HepG2 (cell line): Measurements from ENCODE around the gene RNPEPL1. TPM values are rescaled to one million over a fixed set of nuclear protein-coding genes. Genes with fewer than 3 reads are reported as not detected.

Experiments
- CBFB ChIP-seq: sonication (generic); formaldehyde crosslinking; IDR thresholded peaks from 2 replicates; pipeline ENCODE4 v1.4.0; 2020; ENCODE audit warnings: missing genetic modification reagents
- HOXA5 ChIP-seq: sonication (generic); formaldehyde crosslinking; IDR thresholded peaks from 2 replicates; pipeline ENCODE4 v1.4.0; 2020; ENCODE audit warnings: missing genetic modification reagents
- KDM5A ChIP-seq: fragments of 200-600 bp; sonication (generic); IDR thresholded peaks from 2 replicates; pipeline ENCODE4 v1.7.0; 2018; ENCODE audit warnings: antibody characterized with exemption, mild to moderate bottlenecking, low read length, borderline replicate concordance
- NR2F6 ChIP-seq, 2 experiments: IDR thresholded peaks; 2 replicates each; pipeline ENCODE4 v1.6.1; 2016; ENCODE audit warnings: antibody characterized with exemption in 1 of 2, mild to moderate bottlenecking in 1 of 2
- PHF21A ChIP-seq: sonication (generic); formaldehyde crosslinking; IDR thresholded peaks from 2 replicates; pipeline ENCODE4 v1.5.0; 2020; ENCODE audit warnings: mild to moderate bottlenecking, missing genetic modification reagents
- POGZ ChIP-seq: sonication (generic); formaldehyde crosslinking; IDR thresholded peaks from 2 replicates; pipeline ENCODE4 v1.4.0; 2020; ENCODE audit warnings: mild to moderate bottlenecking, missing genetic modification reagents
- PRPF4 ChIP-seq: fragments of 200-400 bp; formaldehyde crosslinking; IDR thresholded peaks from 2 replicates; pipeline ENCODE4 v1.6.1; 2016; ENCODE audit warnings: low read length, low read depth; ENCODE audit not compliant: poor library complexity, severe bottlenecking
- RCOR2 ChIP-seq: IDR thresholded peaks from 2 replicates; pipeline ENCODE4 v1.6.1; 2016; ENCODE audit warnings: missing biosample characterization, missing genetic modification reagents
- ZBTB8A ChIP-seq: sonication (generic); formaldehyde crosslinking; IDR thresholded peaks from 2 replicates; pipeline ENCODE4 v1.4.0; 2020; ENCODE audit warnings: mild to moderate bottlenecking, low read depth, missing genetic modification reagents, borderline replicate concordance
- ZFYVE20 ChIP-seq: sonication (generic); formaldehyde crosslinking; IDR thresholded peaks from 2 replicates; pipeline ENCODE4 v1.8.0; 2023; ENCODE audit warnings: low read depth, mild to moderate bottlenecking, moderate library complexity, missing genetic modification reagents, borderline replicate concordance
- ZNF225 ChIP-seq: sonication (generic); formaldehyde crosslinking; IDR thresholded peaks from 2 replicates; pipeline ENCODE4 v1.4.0; 2020; ENCODE audit warnings: mild to moderate bottlenecking, missing genetic modification reagents
- ZNF776 ChIP-seq: sonication (generic); formaldehyde crosslinking; IDR thresholded peaks from 2 replicates; pipeline ENCODE4 v1.4.0; 2020; ENCODE audit warnings: mild to moderate bottlenecking, missing genetic modification reagents
- polyA plus RNA-seq, 8 experiments: library from polyadenylated mRNA; depleted of rRNA in 3 of 8; stranded (reverse) in 7 of 8; unstranded in 1 of 8; fragments of >200 nt; fragmentation: Illumina TruSeq in 4 of 8; extraction: Trizol in 4 of 8; gene quantifications; 2 replicates each; pipeline versions ENCODE4 v1.2.1 to v1.2.3, GENCODE V29; 2011 to 2016; ENCODE audit warnings: low read depth in 4 of 8, missing spikeins in 1 of 8, mixed read lengths in 1 of 8; ENCODE audit not compliant: insufficient read depth in 1 of 8
- total RNA-seq, 5 experiments: library from RNA; depleted of rRNA; stranded (reverse); fragments of >200 nt; fragmentation: Illumina TruSeq; extraction: Trizol; gene quantifications; 2 replicates each; pipeline ENCODE4 v1.2.3, GENCODE V29; 2016; ENCODE audit warnings: low read depth in 1 of 5
- TF ChIP-seq, protein P1 (sequence below): sonication (generic); formaldehyde crosslinking; IDR thresholded peaks from 2 replicates; pipeline ENCODE4 v1.5.0; 2020; ENCODE audit warnings: mild to moderate bottlenecking, missing genetic modification reagents
- TF ChIP-seq, protein P2 (sequence below): IDR thresholded peaks from 2 replicates; pipeline ENCODE4 v1.6.1; 2016; ENCODE audit warnings: mild to moderate bottlenecking
- TF ChIP-seq, protein P3 (sequence below): sonication (generic); formaldehyde crosslinking; IDR thresholded peaks from 2 replicates; pipeline ENCODE4 v1.4.0; 2020; ENCODE audit warnings: missing genetic modification reagents, borderline replicate concordance
- TF ChIP-seq, protein P4 (sequence below): sonication (generic); formaldehyde crosslinking; IDR thresholded peaks from 2 replicates; pipeline ENCODE4 v1.5.1; 2020; ENCODE audit warnings: mild to moderate bottlenecking, missing genetic modification reagents

RNPEPL1 gene
- total and polyA plus RNA-seq, 2 of the 13 experiments (the other 11 are each of a cell fraction or from before 2014, with no cell fraction given): 13.0 to 18.0 TPM

DNA sequence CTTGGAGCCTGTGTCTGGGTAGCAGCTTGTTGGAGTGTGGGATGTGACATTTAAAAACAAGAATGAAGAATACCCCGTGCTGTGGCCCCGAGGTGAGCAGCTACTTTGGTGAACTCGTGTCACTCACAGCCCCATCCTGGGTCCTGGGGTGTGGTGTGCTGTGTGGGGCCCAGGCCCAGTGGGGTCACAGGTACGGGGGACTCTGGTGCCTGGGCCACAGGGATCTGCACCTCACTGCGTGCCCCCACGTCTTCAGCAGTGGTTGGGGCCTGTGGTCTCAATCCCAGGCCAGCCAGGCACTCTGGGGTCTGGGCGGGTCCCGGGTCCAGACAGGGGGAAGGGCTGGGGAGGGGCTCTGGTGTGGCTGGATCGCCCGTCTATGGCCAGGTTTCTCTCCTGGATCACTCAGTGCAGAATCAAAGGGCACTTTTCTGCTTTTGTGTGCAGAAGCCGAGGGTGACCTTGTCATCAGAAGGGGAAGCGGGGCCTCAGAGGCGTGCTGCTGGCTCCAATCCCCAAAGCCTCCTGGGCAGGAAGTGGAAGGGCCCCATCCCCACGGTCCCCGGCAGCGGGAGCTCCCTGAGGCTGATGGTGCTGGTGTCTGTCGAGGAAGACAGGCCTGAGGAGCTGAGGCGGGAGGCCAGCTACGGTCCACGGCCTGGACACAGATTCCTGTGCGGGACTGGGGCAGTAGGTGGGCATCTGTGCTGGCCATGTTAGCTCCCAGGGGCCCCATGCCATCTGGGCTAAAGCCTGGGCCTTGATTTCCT, 58.4 kb downstream of the RNPEPL1 start (continued):
- TF ChIP-seq ZFYVE20 (no peak), NR2F6 (IDR thresholded peaks at IDR 0.05) (peak; percentile 60; the same call in 1 of the 2 replicates), NR2F6 (CRISPR knock-in tag; IDR thresholded peaks at IDR 0.05) (peak; percentile 85), POGZ (peak; percentile 88), KDM5A (no peak), CBFB (peak; percentile 73; the same call in 1 of the 2 replicates), ZNF776 (CRISPR knock-in tag) (peak; percentile 94), PHF21A (CRISPR knock-in tag) (peak; percentile 95), ZBTB8A (CRISPR knock-in tag) (no peak), HOXA5 (peak; percentile 58; the same call in 1 of the 2 replicates), ZNF225 (CRISPR knock-in tag) (no peak), PRPF4 (no peak), RCOR2 (CRISPR knock-in tag) (peak; percentile 63)
- TF ChIP-seq, protein P1, sequence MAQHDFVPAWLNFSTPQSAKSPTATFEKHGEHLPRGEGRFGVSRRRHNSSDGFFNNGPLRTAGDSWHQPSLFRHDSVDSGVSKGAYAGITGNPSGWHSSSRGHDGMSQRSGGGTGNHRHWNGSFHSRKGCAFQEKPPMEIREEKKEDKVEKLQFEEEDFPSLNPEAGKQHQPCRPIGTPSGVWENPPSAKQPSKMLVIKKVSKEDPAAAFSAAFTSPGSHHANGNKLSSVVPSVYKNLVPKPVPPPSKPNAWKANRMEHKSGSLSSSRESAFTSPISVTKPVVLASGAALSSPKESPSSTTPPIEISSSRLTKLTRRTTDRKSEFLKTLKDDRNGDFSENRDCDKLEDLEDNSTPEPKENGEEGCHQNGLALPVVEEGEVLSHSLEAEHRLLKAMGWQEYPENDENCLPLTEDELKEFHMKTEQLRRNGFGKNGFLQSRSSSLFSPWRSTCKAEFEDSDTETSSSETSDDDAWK (CRISPR knock-in tag): no peak
- TF ChIP-seq, protein P2, sequence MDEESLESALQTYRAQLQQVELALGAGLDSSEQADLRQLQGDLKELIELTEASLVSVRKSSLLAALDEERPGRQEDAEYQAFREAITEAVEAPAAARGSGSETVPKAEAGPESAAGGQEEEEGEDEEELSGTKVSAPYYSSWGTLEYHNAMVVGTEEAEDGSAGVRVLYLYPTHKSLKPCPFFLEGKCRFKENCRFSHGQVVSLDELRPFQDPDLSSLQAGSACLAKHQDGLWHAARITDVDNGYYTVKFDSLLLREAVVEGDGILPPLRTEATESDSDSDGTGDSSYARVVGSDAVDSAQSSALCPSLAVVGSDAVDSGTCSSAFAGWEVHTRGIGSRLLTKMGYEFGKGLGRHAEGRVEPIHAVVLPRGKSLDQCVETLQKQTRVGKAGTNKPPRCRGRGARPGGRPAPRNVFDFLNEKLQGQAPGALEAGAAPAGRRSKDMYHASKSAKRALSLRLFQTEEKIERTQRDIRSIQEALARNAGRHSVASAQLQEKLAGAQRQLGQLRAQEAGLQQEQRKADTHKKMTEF (CRISPR knock-in tag): peak; percentile 88
- TF ChIP-seq, protein P3, sequence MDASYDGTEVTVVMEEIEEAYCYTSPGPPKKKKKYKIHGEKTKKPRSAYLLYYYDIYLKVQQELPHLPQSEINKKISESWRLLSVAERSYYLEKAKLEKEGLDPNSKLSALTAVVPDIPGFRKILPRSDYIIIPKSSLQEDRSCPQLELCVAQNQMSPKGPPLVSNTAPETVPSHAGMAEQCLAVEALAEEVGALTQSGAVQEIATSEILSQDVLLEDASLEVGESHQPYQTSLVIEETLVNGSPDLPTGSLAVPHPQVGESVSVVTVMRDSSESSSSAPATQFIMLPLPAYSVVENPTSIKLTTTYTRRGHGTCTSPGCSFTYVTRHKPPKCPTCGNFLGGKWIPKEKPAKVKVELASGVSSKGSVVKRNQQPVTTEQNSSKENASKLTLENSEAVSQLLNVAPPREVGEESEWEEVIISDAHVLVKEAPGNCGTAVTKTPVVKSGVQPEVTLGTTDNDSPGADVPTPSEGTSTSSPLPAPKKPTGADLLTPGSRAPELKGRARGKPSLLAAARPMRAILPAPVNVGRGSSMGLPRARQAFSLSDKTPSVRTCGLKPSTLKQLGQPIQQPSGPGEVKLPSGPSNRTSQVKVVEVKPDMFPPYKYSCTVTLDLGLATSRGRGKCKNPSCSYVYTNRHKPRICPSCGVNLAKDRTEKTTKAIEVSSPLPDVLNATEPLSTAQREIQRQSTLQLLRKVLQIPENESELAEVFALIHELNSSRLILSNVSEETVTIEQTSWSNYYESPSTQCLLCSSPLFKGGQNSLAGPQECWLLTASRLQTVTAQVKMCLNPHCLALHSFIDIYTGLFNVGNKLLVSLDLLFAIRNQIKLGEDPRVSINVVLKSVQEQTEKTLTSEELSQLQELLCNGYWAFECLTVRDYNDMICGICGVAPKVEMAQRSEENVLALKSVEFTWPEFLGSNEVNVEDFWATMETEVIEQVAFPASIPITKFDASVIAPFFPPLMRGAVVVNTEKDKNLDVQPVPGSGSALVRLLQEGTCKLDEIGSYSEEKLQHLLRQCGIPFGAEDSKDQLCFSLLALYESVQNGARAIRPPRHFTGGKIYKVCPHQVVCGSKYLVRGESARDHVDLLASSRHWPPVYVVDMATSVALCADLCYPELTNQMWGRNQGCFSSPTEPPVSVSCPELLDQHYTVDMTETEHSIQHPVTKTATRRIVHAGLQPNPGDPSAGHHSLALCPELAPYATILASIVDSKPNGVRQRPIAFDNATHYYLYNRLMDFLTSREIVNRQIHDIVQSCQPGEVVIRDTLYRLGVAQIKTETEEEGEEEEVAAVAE: no peak
- TF ChIP-seq, protein P4, sequence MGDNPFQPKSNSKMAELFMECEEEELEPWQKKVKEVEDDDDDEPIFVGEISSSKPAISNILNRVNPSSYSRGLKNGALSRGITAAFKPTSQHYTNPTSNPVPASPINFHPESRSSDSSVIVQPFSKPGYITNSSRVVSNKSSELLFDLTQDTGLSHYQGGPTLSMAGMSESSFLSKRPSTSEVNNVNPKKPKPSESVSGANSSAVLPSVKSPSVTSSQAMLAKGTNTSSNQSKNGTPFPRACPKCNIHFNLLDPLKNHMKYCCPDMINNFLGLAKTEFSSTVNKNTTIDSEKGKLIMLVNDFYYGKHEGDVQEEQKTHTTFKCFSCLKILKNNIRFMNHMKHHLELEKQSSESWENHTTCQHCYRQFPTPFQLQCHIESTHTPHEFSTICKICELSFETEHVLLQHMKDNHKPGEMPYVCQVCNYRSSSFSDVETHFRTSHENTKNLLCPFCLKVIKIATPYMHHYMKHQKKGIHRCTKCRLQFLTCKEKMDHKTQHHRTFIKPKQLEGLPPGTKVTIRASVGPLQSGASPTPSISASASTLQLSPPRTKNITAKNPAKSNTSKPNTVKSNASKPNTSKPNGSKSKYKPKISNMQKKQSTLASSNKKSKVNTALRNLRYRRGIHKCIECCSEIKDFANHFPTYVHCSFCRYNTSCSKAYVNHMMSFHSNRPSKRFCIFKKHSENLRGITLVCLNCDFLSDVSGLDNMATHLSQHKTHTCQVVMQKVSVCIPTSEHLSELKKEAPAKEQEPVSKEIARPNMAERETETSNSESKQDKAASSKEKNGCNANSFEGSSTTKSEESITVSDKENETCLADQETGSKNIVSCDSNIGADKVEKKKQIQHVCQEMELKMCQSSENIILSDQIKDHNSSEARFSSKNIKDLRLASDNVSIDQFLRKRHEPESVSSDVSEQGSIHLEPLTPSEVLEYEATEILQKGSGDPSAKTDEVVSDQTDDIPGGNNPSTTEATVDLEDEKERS (CRISPR knock-in tag): no peak; the same call in 1 of the 2 replicates
